GM18508 (cell line): Measurements from ENCODE around the gene KRT15.

Source experiments
- ATAC-seq: cut with Tn5 transposase; IDR thresholded peaks from one replicate; pipeline ENCODE4 v1.9.1; 2021; ENCODE audit warnings: moderate number of reproducible peaks; ENCODE audit not compliant: insufficient read depth, unreplicated experiment

Gene KRT15

DNA sequence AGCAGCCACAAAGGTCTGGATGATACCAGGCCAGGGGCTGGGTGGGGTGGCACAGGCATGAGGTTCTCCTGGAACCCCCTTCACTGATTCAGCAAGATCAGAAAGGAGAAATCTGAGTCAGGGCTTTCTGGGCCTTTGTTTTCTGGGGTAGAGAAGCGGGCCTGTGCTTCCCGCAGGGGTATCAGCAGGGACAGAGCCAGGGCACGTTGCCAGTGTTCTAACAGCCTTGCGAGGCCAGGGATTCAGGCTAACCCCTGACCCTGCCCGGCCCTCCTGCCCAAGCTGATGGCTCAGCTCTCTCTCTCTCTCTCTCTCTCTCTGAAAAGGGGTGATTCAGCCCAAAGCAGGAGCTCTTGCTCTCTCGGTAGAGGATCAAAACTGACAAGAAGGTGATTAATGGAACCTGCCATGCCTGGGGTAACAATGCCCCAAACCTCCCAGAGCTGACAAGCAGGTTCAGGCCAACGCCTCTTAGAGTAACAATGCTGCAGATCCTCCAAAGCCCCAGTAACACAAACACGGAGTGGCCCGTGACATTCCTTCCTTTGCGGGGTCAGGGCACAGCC is 11.3 kb downstream of the KRT15 start:
- ATAC-seq = no peak

DNA sequence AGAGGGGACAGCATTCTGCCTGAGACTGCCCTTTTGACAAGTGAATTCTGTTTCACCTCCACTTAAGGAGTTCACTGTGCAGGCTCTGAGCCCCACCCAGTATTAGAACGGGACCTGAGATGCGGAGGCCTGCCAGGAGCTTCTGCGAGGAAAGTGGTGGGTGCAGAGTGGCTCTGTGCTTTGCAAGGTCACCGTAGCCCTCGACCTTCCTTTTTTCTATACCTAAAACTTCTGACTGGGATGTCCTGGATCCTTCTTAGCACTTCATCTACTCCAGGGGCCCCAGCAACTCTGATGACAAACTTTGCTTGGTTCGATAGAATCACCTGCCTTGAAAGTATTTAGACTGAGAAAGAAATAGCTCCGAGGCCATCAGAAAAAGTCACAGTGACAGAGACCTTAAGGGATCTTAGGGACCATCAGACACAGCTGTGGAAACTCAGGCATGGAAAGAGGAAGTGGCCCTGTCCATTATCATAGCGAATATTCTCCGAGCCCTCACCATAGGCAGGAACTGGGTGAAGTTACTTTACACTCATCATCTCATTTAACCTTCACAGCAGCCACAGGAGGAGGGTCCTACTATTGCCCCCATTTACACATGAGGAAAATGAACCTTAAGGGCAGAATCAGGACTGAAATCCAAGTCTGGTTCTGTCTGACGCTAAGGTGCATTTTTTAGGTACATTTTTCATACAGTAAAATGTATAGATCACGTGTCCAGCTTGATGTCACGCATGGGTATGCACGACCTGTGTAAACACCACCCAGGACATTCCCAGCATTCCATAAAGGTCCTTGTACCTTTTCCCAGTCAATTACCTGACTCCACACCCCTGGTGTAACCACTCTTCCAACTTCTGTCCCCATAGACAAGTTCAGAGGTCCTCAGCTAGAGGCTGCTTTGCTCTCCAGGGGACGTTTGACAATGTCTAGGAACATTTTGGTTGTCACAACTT is 12.6 kb downstream of the KRT15 start:
- no peak for ATAC-seq

DNA sequence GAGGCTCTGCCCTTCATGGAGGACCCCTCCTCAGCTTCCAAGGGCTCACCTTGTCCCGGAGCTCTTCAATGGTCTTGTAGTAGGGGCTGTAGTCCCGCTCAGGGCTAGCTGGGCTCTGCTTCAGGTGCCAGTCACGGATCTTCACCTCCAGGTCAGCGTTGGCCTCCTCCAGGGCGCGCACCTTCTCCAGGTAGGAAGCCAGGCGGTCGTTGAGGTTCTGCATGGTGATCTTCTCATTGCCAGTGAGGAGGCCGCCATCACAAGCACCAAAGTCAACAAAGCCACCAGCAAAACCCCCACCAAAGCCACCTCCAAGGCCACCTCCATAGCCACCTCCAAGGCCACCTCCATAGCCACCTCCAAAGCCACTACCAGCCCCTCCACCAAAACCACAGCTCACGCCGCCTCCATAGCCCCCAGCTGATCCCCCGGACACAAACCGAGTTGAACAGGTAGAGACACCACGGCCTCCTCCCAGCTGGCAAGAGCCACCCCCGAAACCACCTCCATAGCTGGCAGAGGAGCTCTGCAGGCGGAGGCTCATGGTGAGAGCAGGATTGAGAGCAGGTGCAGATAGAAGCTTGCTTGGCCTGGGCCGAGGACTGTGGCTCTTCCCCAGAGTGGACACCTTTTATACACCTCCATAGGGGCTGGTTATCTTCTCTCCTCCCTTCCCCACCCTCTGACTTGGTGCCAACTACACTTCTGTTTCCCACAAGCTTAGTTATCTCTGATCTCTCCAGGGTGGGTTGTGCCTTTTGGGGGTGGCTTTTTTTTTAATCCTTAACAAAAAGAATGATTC is 13.5 kb downstream of the KRT15 start, which contains the start of gene KRT13:
Gene KRT13 (minus strand): TSS at position 606 of the 802 bp plus-strand sequence. CDS start 62 bp downstream, at position 544.
- no peak for ATAC-seq

DNA sequence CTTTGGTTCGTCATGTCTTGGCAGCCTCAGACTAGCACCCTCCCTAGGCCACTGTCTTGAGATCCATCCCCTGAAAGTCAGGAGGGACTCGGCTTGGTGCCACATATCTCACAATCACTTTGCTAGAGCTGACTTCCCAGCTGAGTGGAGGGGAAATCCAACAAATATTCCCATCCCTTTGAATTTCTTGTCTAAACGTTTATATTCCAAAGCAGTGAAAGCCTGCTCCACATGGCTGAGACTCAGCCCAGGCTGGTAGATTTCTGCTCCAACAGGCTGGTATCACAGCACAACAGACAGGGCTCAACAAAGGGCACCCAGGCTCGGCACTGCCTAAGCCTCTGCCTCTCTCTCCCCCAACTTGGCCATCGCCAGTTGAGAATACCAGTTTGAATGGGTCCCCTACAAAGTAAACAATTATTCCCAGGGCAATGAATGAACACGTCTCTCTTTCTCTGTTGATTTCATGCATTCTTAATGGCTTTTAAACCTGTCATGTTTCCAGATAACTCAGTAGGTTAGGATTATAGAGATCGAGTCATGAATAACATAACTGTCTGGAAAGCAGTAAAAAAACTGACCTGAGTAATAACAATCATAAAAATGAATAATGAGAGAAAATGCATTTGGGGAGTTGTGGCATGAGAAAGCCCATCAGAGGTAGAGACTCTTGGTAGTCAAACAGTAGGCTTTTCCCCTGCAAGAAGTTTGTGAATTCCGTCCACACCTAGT is 14.3 kb downstream of the KRT15 start:
- no peak for ATAC-seq

DNA sequence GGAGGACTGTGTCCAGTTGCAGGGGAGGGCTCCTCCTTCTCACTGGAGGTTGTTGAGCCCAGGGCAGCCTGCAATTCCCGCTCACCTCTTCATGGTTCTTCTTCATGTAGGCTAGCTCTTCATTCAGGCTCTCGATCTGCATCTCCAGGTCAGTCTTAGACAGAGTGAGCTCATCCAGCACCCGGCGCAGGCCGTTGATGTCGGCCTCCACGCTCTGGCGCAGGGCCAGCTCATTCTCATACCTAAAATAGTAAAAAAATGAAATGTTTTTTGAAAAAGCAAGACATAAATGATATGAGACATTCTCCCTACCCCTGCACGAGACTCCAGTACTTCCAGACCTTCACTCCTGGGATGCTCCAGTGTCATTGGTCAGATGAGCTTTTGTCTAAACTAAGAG is 15.5 kb downstream of the KRT15 start:
- no peak for ATAC-seq

DNA sequence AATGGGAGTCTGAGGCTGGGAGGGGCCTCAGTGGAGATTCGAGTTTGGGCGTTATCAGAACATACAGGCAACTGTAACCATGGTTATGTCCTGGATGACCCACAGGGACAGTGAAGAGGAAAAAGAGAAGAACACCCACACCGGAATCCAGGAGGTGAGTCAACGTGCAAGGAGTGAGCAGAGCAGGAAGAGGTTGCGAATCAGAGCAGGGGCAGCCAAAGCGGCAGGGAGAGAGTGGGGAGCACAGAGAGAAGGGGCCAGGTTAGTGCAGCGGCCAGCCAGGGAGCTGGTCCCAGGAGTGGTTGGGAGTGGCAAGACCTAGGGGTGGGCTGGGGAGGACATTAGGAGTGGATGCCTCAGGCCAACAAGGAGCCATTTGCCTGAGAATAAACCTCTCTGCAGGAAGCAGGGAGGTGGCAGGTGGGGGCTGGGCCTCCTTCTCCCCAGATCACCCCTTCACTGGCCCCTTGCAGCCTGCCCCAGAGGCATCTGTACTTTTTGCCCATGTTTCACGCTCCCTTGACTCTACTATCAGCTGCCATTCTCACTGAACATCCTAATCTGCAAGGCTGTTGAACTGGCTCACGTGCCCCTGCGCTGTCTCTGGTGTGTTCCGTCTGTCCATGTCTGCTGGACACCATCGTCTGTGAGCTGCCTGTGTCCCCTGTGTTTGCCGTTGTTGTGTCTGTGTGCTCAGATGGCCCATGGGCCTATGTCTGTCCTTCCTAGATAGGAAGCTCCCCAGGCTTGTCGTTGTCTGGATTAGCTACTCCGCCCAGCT is 18.4 kb downstream of the KRT15 start:
- no peak for ATAC-seq

DNA sequence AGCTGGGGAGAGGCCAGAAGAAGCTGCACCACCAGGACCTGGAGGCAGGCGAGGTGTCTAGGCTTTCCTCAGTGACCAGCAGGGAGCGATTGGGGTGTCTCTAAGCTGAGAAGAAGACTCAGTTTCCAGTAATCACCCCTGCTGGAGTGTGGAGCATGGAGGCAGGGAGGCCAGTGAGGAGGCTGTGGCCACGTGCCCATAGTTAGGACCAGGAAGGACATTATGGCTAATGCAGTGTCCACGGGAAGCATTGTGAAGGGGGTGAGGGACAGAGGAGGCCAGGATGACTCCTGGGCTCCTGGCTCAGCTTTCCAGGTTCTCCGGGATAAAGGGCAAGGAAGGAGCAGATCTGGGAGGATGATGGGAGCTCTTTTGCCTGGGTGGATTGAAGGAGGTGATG is 19.0 kb downstream of the KRT15 start:
- no peak for ATAC-seq

DNA sequence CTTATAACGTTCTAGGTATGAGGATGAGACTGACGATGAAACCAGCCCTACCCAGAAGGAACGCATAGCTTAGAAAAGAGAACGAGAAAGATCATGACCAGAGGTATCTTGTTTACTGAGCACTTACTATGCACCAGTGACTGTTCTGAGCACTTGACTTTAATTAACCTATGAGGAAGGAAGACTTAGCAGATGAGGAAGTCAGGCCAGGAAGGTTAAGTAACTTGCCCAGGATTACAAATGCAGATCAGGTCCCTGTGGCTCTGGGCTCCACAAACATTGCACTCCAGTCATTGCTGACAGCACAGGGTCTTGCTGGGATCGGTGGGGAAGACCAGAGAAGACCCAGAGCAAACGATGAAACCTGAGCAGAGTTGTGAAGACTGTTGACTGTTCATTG is 20.4 kb downstream of the KRT15 start:
- ATAC-seq = no peak

DNA sequence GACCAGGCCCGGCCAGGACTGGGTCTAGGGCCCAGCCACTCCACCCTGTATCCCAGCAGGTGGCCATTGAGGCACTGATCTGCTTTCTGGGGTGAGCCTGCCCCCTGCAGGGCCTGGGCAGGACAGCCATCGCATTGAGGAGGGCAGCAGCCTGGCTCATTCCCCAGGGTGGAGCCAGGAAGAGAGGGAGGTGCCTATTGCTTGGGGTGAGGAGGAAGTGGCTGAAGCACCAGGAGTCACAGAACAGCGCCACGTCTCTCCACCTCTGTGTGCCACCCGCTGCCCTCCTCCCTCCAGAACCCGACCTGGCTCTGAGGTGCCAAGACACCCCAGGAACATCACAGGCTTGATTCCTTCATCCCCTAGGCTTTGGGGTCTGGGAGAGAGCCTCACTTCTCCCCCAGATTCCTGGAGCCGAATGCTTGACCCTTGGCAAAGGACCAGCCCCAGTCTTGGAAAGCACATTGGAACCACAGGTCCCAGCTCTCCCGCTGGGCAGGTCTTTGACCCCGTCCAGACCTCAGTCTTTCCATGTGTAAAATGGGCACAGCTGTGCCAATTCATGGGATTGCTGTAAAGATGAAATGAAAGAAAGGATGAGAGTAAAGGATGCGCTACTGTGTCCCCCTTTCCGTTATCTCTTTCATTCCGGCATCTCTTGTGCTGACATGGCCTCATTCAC is 21.7 kb downstream of the KRT15 start:
- no peak for ATAC-seq

DNA sequence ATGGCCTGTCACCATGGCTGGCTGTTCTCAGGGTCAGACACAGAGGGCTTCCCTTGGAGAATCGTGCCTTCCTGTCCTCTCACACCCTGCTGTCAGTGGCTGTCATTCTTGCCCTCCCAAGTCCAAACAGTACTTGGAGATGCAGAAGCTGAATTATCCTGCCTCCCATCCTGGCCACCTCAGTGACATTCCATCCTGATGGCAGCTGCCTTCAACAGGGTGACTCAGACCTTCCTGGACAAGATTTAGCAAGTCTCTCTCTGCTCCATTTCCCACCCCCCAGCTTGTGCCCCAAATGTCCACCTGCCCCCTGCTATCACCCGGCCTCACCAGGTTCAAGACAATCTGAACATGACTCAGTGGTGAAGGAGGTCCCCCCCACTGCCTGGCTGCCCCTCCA is 24.2 kb downstream of the KRT15 start:
- no peak for ATAC-seq

DNA sequence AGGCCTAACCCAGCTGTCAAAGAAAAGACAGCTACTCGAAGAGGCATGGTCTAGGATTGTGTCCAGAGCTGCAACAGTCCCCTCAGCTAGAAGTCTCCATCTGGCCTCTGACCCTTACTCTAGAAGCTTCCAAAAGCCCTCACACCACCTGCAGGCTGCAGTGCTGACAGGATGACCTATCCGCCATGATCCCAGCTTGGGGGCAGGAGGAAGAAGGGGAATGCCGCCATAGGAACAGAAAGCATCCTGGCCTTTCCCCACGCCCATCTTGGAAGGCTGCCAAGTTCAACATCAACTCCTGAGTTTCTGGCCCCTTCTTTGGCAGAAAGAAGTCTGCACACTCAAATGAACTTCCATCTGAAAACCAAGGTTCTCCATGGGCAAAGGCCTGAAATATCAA is 25.9 kb downstream of the KRT15 start:
- no peak for ATAC-seq

DNA sequence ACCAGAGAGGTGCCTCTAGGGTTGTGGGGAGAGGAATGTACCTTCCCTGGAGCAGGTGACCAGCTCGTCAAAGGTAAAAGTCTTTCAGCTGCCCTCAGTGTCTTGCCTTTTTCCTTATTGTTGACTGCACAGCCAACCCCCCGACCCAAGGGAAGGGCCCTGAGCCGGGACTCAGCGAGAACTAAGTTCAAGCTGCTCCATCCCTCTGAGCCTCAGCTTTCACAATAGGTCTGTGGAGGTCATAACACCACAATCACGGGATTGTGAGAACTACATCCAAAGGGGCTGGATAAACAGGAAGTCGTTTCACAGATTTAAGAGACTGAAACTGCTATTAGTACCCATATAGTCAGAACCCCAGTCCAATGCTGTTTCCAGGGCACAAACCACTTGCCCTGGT is 26.3 kb downstream of the KRT15 start:
- no peak for ATAC-seq

DNA sequence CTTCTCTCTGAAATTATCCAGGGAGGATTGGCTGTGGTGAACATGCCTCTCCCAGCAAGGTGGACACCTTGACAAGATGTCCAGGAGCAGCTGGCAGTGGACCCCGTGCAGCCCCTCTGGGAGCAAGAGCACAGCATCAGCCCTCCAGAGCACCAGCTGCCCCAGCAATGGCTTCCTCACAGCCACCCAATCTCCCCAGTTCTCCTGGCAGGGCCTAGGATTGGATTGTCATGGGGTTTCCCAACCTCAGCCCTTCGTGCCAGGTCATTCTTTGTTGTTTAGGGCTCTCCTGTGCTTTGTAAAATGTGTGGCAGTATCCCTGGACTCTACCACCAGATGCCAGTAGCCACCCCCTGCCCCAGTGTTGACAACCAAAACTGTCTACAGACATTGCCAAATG is 27.2 kb downstream of the KRT15 start:
- ATAC-seq = no peak

DNA sequence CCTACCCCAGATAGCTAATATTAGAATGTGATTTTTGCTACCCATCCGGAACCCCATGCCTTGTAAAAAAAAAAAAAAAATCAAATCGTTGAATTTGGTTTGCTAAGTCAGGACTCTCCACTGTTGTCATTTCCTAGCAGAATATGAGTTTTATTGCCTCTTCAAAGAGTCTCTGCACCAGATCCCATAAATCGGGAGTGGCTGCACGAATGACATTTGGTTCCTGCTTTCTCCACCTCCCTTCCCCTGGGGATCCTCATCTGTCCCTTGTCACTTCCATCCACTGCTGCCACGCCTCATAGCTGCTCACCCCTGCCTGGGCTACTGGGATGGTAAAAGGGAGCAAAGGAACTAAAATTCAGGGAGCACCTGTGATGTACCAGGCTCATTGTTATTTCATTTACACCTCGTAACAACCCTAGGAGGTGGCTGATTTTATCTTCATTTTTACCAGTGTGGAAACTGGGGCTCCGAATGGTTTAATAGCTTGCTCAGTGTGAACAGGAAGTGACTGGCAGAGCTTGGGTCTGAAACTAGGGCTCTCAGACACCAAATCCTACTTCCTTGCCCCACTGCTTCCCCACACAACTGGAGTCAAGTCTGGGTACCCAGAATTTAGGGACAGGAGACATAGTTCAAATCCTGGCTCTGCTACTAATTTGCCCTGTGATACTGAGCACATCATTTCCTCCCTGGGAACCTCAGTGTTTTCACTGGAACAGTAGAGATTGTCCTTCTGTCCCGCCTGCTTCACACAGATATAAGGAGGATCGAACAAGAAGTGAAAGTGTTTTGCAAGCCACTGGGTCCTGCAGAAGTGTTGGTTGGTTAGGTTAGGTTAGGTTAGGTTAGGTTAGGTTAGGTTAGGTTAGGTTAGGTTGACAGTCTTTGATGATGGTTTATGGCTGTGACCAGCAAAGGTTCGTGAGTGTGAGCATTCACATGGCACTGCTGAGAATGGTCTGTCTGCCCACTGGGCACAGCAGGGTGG is 28.4 kb downstream of the KRT15 start:
- ATAC-seq = no peak

DNA sequence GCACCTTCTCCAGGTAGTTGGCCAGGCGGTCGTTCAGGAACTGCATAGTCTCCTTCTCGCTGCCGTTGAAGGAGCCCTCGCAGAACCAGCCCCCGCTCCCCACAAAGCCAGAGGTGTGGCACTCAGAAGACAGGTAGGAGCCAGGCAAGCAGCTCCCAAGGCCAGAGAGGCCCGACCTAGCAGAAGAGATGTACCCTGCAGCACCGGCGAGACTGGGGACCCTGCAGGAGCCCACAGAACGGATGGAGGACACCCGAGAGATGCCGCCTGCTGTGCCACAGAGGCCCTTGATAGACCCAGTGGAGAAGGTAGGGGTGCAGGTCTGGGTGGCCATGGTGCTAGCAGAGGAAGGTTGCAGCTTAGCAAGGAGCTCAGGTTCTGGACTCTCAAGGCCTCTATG is 29.2 kb downstream of the KRT15 start, which contains the start of gene KRT36:
Gene KRT36 (minus strand): TSS at position 380 of the 400 bp plus-strand sequence. CDS start 46 bp downstream, at position 334.
- no peak for ATAC-seq

DNA sequence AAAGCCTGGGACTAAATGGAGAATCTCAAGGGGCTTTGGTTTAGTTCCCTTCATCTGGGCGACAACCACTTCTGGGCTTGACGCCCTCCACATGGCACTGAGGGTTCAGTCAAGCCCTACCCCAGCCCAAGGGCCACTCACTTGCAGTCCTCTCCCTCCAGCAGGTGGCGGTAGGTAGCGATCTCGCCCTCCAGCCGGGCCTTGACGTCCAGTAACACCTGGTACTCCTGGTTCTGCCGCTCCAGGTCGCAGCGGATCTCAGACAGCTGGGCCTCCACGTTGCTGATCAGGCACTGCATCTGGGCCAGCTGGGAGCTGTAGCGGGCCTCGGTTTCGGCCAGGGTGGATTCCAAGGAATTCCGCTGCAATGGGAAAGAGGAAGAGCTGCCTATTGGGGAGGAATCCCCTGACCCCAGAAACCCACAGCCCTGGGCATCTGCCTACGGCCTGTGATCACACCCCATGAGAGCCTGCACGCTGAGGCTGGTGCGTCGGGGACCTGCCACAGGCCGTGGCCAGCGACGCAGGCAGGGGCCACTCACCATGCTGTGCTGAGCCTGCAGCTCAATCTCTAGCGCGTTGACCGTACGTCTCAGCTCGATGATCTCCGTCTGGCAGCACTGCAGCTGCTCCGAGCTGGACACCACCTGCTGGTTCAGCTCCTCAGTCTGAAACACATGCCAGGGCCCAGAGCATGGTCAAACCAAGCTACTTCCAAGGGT is 31.7 kb downstream of the KRT15 start:
- no peak for ATAC-seq

DNA sequence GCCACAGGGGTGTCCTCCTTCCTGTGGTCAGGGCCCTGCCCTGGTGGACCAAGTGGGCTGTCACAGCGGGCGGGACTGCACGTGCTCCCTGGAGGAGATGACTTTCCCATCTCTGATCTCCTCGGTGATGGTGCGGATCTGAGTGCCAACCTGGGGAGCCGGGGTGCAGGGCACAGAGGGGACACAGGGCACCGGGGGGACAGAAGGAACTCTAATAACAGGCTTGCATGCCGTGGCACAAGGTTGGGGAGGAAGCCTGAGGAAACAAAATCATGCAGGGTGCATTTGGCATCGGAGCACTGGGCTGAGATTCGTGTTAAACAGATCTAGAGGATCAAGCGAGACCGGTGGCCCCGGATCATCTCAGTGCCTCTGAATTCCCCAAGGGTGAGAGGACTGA is 32.4 kb downstream of the KRT15 start:
- ATAC-seq = no peak
